A673 (cell line): ENCODE measurements around the gene HNRNPUL1.

Experiments
- CTCF ChIP-seq: fragments of 300-800, 200-600 bp; sonication (generic); conservative IDR thresholded peaks from 2 replicates; pipeline ENCODE4 v1.5.1; 2017; ENCODE audit warnings: low read depth, mild to moderate bottlenecking, antibody characterized with exemption, low read length, moderate library complexity, mixed read lengths
- EZH2 ChIP-seq: fragments of 200-600 bp; sonication (generic); IDR thresholded peaks from 2 replicates; pipeline ENCODE4 v1.6.1; 2017; ENCODE audit warnings: borderline replicate concordance, low read depth, mild to moderate bottlenecking, mixed read lengths, antibody characterized with exemption, low read length; ENCODE audit not compliant: poor library complexity, severe bottlenecking

- TF ChIP-seq CTCF: no peak
- TF ChIP-seq EZH2: no peak
Observed at GRCh38 chr19:41255171-41255570, 9.0 kb upstream of the HNRNPUL1 start.
